Measurements from ENCODE around the gene ZSCAN10. TPM values are rescaled to one million over a fixed set of nuclear protein-coding genes. Genes with fewer than 3 reads are reported as not detected.
A peak's percentile ranks its signal among the peaks of the same experiment; 100 is the strongest.

The ZSCAN10 gene
- total and polyA plus RNA-seq, 2 of the 13 experiments (the other 11 are each of a cell fraction or from before 2014, with no cell fraction given): not detected

DNA sequence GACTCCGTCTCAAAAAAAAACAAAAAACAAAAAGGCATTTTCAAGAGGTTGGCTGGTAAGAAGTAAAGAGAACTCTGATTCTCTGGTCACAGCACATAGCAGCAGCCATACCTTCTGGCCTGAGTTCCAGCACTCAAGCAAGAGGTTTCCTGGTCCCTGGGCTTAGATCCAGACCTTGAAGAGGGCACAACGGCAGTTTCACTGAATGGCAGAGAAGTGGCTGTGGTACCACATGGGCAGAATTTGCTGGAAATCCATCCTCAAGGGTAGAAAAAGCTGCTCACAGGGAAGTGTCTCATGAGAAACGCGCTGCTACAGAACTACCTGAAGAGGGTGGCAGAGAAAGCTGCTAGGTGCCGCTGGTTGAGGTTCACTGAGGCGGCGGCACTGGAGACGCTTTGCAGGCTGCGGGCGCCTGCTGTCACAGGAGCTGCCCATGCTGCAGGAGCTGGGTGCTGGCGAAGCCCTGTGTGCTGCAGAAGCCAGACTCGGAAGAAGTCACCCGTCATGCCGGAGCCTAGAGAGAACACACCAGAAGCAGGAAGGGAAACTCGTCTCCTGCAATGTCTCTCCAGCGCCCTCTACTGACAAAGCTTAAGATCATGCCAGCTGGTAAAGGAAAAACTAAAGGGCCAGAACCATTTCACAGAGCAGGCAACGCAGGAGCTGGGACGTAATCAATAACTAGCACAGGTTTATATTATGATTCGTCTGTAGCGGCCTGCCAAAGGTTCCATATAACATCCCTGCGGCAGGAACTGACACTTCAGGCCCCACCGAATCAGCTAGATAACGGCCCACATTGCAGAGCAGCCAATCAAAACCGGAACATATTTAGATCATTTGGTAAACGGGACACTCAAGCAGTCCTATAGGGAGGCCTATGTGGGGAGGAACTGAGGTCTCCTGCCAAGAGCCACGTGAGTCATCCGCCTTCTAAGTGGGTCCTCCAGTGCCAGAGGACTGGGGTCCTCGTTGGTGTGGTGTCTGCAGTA, 30.3 kb upstream of the ZSCAN10 start:
- DNase-seq (ENCODE audit: low spot score) (peak; percentile 82), ATAC-seq (peak; percentile 44), FAIRE-seq (peak; percentile 4)
- in situ Hi-C loops (cut with HindIII; ENCODE audit: extremely low pct_ligation_motif_present, low pct_unique_long_range_greater_than_20kb): no loop called here
- Histone ChIP-seq H3K9ac (ENCODE audit: insufficient read depth, low read depth, low read length) (peak overlapping the region; percentile 40; the same call in 1 of the 2 replicates), H3K4me2 (ENCODE audit: low read depth, low read length) (peak overlapping the region; percentile 73), H3K36me3 (replicated peaks in 1 of 2; ENCODE audit: control insufficient read depth in 1 of 2, insufficient read depth in 2 of 2, low read length in 2 of 2) (0 out of 5 replicates have a peak, but pooled peaks cover 0 to 2% of the 10 kb centered on the region in 2 experiments), H3K27me3 (ENCODE audit: control insufficient read depth in 1 of 2, insufficient read depth in 2 of 2, low read length in 2 of 2) (no peaks in the 10 kb centered on the region; a peak in 1 of 5 replicates), H3K79me2 (ENCODE audit: insufficient read depth, low read length) (peaks cover 13% of the 10 kb centered on the region), H3K4me3 (replicated peaks in 1 of 3; ENCODE audit: insufficient read depth in 1 of 3, low read depth in 2 of 3, low read length in 3 of 3) (peak overlapping the region; percentile 25 to 67 (median 47); a peak in 5 of 6 replicates), H3K4me1 (ENCODE audit: insufficient read depth, low read length) (peaks cover 46% of the 10 kb centered on the region), H2AFZ (ENCODE audit: low read length) (no peak overlapping the region), H4K20me1 (ENCODE audit: insufficient read depth, low read length) (peaks cover 7% of the 10 kb centered on the region), H3K9me3 (ENCODE audit: low read length) (no peaks in the 10 kb centered on the region), H3K27ac (ENCODE audit: extremely low read length, insufficient read depth, low read length) (no peak overlapping the region)
- intact Hi-C loops (cut with micrococcal nuclease; ENCODE audit: unreplicated experiment): loop anchor here (2.0 to 5.0 kb wide), 3 partner anchors 32 to 71 kb away; partner anchors contain the start of gene ZSCAN10
- 37% methylated on average over 24 of the region's 28 CpGs for WGBS (ENCODE audit: low lambda C conversion rate)
- no TSS peak for BruUV-seq (replicated peaks)
- ChIA-PET CTCF (ENCODE audit: low intra/inter-chr PET ratio, low total read pairs) (interaction anchor here (1.0 to 1.8 kb wide), 4 partner anchors 28 to 37 kb away, joined by 3 to 6 read pairs (median 4); no protein-coding TSS in a partner anchor), POLR2A (interaction anchor here (0.8 to 2.8 kb wide), 13 partner anchors 16 to 105 kb away, joined by 3 to 17 read pairs (median 4); partner anchors contain the start of gene IL32)
- TF ChIP-seq FOSL1 (CRISPR knock-in tag; IDR thresholded peaks at IDR 0.05; ENCODE audit: borderline replicate concordance) (no peak), KDM6A (CRISPR knock-in tag; IDR thresholded peaks at IDR 0.05; ENCODE audit: low read depth) (no peak), PHB2 (IDR thresholded peaks at IDR 0.05; ENCODE audit: partially characterized antibody) (no peak), ZBTB38 (CRISPR knock-in tag; IDR thresholded peaks at IDR 0.05) (peak; percentile 82; the same call in 1 of the 2 replicates), PHF20 (CRISPR knock-in tag; IDR thresholded peaks at IDR 0.05) (no peak), RARA (CRISPR knock-in tag; IDR thresholded peaks at IDR 0.05) (no peak), GTF3A (CRISPR knock-in tag; conservative IDR thresholded peaks at IDR 0.05) (0 out of 2 replicates have a peak, but pooled peaks have one; percentile 62), SAP130 (CRISPR knock-in tag; IDR thresholded peaks at IDR 0.05; ENCODE audit: low read depth) (peak; percentile 40; the same call in 1 of the 2 replicates), TBL1XR1 (IDR thresholded peaks at IDR 0.05; ENCODE audit: borderline replicate concordance, low read length, partially characterized antibody) (no peak), SIN3B (IDR thresholded peaks at IDR 0.05; ENCODE audit: low read length) (0 out of 2 replicates have a peak, but pooled peaks have one; percentile 22), THAP11 (CRISPR knock-in tag; IDR thresholded peaks at IDR 0.05) (peak; percentile 46; the same call in 1 of the 2 replicates), HIVEP1 (CRISPR knock-in tag; IDR thresholded peaks at IDR 0.05) (no peak), ZNF501 (CRISPR knock-in tag; IDR thresholded peaks at IDR 0.05) (peak; percentile 71; the same call in 1 of the 2 replicates), ZC3H13 (CRISPR knock-in tag; IDR thresholded peaks at IDR 0.05) (0 out of 2 replicates have a peak, but pooled peaks have one; percentile 54), ZNF510 (CRISPR knock-in tag; IDR thresholded peaks at IDR 0.05; ENCODE audit: low read depth) (no peak), TEAD3 (CRISPR knock-in tag; optimal IDR thresholded peaks at IDR 0.05; ENCODE audit: borderline replicate concordance) (peak; percentile 27), ZNF768 (CRISPR knock-in tag; IDR thresholded peaks at IDR 0.05) (peak; percentile 31; the same call in 1 of the 2 replicates), ZNF841 (CRISPR knock-in tag; IDR thresholded peaks at IDR 0.05; ENCODE audit: borderline replicate concordance) (no peak), ZNF850 (CRISPR knock-in tag; conservative IDR thresholded peaks at IDR 0.05) (no peak), NFYB (CRISPR knock-in tag; IDR thresholded peaks at IDR 0.05) (no peak)
- TF ChIP-seq, protein P1, sequence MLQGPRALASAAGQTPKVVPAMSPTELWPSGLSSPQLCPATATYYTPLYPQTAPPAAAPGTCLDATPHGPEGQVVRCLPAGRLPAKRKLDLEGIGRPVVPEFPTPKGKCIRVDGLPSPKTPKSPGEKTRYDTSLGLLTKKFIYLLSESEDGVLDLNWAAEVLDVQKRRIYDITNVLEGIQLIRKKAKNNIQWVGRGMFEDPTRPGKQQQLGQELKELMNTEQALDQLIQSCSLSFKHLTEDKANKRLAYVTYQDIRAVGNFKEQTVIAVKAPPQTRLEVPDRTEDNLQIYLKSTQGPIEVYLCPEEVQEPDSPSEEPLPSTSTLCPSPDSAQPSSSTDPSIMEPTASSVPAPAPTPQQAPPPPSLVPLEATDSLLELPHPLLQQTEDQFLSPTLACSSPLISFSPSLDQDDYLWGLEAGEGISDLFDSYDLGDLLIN (CRISPR knock-in tag; IDR thresholded peaks at IDR 0.05; ENCODE audit: borderline replicate concordance): 0 out of 2 replicates have a peak, but pooled peaks have one; percentile 43
- TF ChIP-seq, protein P2, sequence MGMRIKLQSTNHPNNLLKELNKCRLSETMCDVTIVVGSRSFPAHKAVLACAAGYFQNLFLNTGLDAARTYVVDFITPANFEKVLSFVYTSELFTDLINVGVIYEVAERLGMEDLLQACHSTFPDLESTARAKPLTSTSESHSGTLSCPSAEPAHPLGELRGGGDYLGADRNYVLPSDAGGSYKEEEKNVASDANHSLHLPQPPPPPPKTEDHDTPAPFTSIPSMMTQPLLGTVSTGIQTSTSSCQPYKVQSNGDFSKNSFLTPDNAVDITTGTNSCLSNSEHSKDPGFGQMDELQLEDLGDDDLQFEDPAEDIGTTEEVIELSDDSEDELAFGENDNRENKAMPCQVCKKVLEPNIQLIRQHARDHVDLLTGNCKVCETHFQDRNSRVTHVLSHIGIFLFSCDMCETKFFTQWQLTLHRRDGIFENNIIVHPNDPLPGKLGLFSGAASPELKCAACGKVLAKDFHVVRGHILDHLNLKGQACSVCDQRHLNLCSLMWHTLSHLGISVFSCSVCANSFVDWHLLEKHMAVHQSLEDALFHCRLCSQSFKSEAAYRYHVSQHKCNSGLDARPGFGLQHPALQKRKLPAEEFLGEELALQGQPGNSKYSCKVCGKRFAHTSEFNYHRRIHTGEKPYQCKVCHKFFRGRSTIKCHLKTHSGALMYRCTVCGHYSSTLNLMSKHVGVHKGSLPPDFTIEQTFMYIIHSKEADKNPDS (CRISPR knock-in tag; IDR thresholded peaks at IDR 0.05): no peak
